ENCODE measurements around the gene ARL6IP6.

ARL6IP6 gene

GRCh38 chr2:152804687-152805408 lies 86.4 kb downstream of the ARL6IP6 start:
- DNase-seq (ENCODE audit: low spot score): no peak

GRCh38 chr2:152811916-152812315 lies 93.5 kb downstream of the ARL6IP6 start:
- no peak for DNase-seq (ENCODE audit: low spot score)

Measured in hematopoietic multipotent progenitor cell treated with erythropoietin and hydrocortisone succinate and interleukin-3 and kit ligand, for 17 days (in vitro differentiated cells).